ENCODE measurements around the gene CXCL6.

CXCL6 gene

GRCh38 chr4:73875401-73875800 is 38.9 kb downstream of the CXCL6 start:
- Histone ChIP-seq H3K4me1 (ENCODE audit: control insufficient read depth in 1 of 2, insufficient read depth in 1 of 2, low read depth in 1 of 2, low read length in 1 of 2) (peaks cover 61 to 62% of the 10 kb centered on the region in 2 experiments), H3K36me3 (no peaks in the 10 kb centered on the region), H3K9me3 (no peaks in the 10 kb centered on the region), H3K27ac (peak overlapping the region; percentile 98), H3K4me3 (ENCODE audit: low read depth in 1 of 2, low read length in 1 of 2) (no peak overlapping the region), H3K27me3 (no peaks in the 10 kb centered on the region)
- TF ChIP-seq CTCF (IDR thresholded peaks at IDR 0.05) = no peak

GRCh38 chr4:73883306-73883705 is 46.8 kb downstream of the CXCL6 start:
- no peaks in the 10 kb centered on the region for H3K9me3 ChIP-seq
- peak overlapping the region; percentile 30 for H3K27ac ChIP-seq

GRCh38 chr4:73885574-73886267 is 49.2 kb downstream of the CXCL6 start:
- Histone ChIP-seq H3K27ac (no peak overlapping the region), H3K27me3 (no peaks in the 10 kb centered on the region), H3K9me3 (no peaks in the 10 kb centered on the region), H3K4me3 (ENCODE audit: low read depth in 1 of 2, low read length in 1 of 2) (no peak overlapping the region), H3K4me1 (ENCODE audit: control insufficient read depth in 1 of 2, insufficient read depth in 1 of 2, low read depth in 1 of 2, low read length in 1 of 2) (peaks cover 11 to 17% of the 10 kb centered on the region in 2 experiments), H3K36me3 (no peaks in the 10 kb centered on the region)
- TF ChIP-seq CTCF (IDR thresholded peaks at IDR 0.05) = no peak

More at GRCh38 chr4:73883306-73883705, 46.8 kb downstream of the CXCL6 start:
- H3K27me3 ChIP-seq = no peaks in the 10 kb centered on the region
- no peak overlapping the region for H3K4me3 ChIP-seq (ENCODE audit: low read depth in 1 of 2, low read length in 1 of 2)
- peaks cover 11 to 13% of the 10 kb centered on the region in 2 experiments for H3K4me1 ChIP-seq (ENCODE audit: control insufficient read depth in 1 of 2, insufficient read depth in 1 of 2, low read depth in 1 of 2, low read length in 1 of 2)
- no peak for TF ChIP-seq CTCF (IDR thresholded peaks at IDR 0.05)
- no peaks in the 10 kb centered on the region for H3K36me3 ChIP-seq

All from neutrophil (primary cell).